Stimulated activated CD4-positive, alpha-beta T cell treated with anti-CD3 and anti-CD28 coated beads, Interleukin-12 subunit alpha, Interleukin-12 subunit beta, amount 100 ng/mL, for 4 hours (primary cell): Measurements from ENCODE around the gene TMCO4.

ENCODE experiments used
- DNase-seq: peaks from one replicate; pipeline ENCODE4 v3.0.0-alpha.2; 2020

TMCO4 gene

DNA sequence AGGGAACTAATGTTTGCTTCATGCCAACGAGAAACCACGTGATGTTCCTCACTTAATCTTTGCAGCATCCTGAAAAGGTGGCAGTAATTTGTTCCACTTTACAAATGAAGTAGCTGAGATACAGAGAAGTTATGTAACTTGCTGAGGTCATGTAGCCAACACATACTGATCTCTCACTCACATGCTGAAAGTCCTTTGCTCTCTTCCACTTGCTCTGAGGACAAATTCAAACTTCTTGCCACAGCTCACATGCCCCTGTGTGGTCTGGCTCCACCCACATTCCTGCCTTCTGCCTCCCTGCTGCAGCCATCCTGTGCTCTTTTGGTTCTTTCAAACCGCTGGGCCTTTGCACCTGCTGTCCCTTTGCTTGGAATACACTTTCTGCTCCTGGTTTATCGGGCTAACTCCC is 55.4 kb downstream of the TMCO4 start:
- no peak for DNase-seq

DNA sequence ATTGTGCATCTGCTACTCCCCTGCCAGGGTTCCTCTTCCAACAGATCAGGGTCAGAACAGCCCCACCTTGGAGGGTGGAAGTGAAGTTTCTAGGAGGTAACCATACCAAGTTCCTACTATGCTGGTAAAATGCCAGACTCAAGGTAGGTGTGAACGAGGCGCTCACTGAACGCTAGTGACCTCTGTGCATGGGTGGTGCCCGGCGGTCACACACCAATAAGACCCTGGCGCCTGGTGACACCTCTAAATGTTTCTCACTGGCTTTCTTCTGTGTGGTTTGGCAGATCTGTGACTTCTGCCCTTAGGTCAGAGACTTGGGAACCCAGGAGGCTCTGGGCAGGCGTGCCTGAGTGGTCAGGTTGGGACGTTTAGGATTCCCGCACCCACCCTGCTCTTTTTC is 55.9 kb downstream of the TMCO4 start:
- DNase-seq: no peak

GRCh38 chr1:19743180-19743579 is 56.5 kb downstream of the TMCO4 start:
- no peak for DNase-seq

DNA sequence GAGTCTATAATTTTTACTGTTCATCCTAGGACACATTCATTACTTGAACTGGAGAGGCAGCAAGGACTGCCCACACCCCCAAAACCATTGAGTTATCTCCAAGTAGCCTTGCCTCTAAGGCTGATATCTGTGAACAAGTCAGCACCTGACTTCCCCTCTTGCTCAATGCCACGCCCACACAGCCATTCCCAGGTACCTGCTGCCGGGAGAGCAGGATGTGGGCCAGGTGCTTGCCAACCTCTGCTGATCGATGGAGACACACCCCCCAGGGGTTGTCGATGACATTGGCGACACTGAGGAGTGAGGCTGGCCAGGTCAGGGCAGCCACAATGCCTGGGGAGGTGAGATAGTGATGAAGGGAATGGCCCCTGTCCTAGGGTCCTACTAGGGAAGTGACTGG is 60.1 kb downstream of the TMCO4 start:
- DNase-seq: no peak

GRCh38 chr1:19738669-19739068 is 61.0 kb downstream of the TMCO4 start:
- DNase-seq: no peak

- DNase-seq: no peak
Measured at GRCh38 chr1:19738076-19738475, 61.6 kb downstream of the TMCO4 start.

- DNase-seq: no peak
Measured at GRCh38 chr1:19737104-19737825, 62.5 kb downstream of the TMCO4 start.

GRCh38 chr1:19735440-19736127 is 64.1 kb downstream of the TMCO4 start:
- no peak for DNase-seq

- no peak for DNase-seq
Measured at GRCh38 chr1:19734472-19734999, 65.2 kb downstream of the TMCO4 start.

DNA sequence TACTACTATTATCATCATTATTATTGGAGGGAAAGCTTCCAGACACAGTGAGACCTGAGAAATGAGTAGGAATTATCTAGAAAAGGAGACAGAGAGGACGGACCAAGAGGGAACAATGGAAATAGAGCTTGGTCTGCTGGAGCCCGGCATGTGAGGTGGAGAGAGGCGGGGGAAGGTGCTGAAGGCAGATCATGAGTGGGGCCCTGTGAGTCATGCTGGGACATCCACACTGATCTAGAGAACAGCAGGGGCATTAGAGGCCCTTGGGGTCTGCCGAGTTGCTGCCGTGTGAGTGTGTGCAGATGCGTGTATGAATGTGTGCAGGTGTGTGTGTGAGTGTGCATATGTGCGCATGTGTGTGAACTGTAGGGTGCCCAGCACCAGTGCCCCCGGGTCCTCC is 65.7 kb downstream of the TMCO4 start:
- DNase-seq: no peak

GRCh38 chr1:19733615-19734014 is 66.1 kb downstream of the TMCO4 start:
- no peak for DNase-seq

DNA sequence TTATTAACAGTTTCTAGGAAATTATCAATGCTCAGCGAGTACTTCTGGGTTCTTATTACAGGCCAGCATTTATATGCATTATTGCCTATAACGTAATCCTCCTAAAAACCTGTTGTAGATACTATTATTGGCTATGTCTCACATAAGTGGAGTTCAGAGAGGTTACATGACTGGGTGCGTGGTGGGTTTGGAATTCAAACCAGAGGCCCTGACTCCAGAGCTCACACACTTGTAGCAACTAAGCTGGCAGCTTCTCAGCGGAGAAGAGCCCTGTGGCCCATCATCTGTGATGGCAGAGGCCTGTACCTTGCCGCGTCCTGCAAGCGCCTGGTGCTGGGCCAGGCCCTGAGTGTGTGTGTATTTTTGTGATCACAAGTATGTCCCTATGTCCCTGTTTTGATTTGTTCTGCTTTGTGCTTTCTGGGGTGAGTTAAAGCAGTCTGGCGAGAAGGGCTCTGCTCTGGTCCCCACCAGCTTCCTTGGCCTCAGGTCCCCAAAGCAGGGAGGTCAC is 68.3 kb downstream of the TMCO4 start:
- DNase-seq: no peak

GRCh38 chr1:19730793-19731192 is 68.9 kb downstream of the TMCO4 start:
- DNase-seq: no peak

DNA sequence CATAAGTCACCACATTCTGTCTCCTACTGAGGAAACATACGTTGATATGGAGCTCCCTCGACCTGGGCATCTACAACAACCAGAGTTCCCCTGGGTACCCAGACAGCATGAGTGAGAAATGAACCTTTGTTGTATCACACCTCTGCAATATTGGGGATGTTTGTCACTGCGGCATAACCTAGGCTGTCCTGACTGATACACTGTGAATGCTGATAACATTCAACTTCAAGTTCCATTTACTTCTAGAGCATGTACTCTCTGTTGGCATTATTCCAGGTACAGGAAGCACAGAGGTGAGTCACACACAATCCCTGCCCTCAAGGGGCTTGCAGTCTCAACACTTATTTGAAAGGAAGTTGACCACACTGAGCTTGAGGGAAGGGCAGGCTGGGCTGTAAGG is 69.5 kb downstream of the TMCO4 start:
- no peak for DNase-seq

GRCh38 chr1:19728413-19729145 is 71.1 kb downstream of the TMCO4 start:
- DNase-seq: no peak

DNA sequence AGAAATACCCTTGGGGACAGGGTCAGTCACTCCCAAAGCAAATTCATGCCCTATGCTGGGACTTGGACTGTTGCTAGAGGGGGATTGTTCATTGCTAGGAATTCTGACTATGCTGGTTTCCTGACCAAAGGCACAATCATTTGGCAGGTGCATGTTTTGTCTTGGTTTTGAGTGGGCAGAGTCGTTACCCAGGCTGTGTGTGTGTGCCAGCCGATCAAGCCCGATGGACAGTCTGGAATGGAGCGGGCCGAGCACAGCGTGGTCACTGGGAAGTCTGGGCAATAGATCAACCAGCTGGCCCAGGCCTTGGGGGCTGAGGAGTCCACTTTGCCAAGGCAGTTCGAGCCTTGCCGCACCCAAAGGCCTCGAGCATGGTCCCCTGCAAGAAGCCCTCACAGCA is 74.1 kb downstream of the TMCO4 start:
- DNase-seq: no peak

DNA sequence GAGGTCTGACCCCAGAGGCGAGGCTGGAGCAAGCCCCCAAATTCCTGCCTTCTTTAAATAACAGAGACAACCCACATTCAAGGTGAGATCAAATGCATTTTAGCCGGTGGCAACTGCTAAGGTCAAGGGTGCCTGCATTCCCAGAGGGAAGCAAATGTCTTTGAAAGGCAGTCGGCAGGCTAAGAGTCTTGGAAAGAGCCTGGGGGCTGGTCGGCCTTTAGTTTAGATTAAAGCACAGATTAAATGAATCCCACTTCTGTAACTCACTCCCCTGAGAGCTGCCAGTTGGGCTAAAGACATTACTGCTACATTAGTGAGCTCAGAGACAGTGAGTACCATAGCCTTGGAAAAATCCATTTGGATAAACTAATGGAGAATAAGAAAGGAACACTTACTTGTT is 75.8 kb downstream of the TMCO4 start:
- DNase-seq: no peak

- no peak for DNase-seq
Measured at GRCh38 chr1:19720973-19721372, 78.7 kb downstream of the TMCO4 start.

GRCh38 chr1:19720174-19720573 is 79.5 kb downstream of the TMCO4 start:
- no peak for DNase-seq

DNA sequence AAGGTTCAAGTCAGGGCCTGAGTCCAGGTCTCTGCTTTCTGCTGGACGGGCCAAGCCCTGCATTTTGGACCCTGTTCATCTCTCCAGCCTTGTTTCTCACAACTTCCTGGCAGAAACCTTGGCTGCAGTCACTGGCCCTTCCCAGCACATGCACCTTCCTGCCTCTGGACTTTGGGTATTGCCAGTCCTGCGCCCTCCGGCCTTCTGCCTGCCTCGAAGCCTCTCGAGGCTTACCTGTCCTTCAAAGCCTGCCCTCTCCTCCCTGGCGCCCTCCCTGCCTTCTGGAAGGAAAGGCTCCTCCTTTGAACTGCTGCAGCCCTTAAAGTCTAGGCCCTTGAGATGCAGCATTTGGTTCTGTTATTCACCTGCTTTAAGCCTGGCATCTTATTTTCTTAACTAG is 82.2 kb downstream of the TMCO4 start:
- DNase-seq: no peak

DNA sequence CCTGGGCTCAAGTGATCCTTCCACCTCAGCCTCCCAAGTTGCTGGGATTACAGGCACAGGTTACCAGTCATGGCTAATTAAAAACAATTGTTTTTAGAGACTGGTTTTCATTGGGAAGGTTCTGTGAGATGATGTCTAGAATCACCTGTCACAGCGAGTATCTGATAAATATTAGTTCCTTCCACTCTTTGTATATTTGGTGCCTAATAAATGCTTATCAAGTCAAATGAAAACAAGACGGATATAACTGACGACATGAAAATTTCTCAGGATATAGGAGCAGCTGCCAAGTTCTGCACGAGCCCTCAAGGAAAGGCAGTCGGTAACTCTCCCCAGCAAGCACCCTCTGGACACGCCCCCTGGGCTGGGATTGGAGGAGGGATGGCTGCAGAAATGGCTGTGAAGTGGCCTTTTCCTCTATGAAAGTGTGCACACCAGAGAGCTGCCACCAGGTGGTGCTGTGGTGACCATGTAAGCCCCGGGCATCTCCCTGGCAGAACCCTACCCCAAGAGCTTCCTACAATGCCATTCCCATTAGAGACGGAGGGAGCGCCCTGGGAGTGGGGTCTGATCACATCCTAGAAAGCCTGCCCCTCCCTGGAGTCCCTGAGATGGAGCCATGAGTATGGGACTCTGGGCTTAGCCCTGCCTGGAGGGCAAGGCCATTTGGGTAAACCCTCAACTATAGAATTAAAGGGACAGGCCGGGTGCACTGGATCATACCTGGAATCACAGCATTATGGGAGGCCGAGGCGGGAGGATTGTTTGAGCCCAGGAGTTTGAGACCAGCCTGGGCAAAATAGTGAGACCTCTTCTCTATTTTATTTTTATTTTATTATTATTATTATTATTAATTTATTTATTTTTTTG is 84.1 kb downstream of the TMCO4 start:
- peak; percentile 78 for DNase-seq

DNA sequence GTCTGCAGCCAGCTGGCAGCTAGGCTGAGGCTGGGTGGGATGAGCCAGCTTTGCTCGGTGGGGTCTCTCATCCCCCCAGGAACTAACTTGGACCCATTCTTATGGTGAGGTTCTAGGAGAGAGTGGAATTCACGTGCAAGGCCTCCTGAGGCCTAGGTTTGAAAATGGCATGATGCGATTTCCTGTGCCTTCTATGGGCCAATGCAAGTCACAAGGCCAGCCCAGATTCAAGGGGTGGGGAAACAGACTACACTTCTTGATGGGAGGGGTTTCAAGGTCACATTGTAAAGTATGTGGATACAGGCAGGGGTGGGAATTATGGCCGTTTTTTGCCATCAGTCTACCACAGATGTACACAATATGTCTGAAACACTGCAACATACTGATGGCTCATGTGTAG is 86.8 kb downstream of the TMCO4 start:
- no peak for DNase-seq
